Esophagus muscularis mucosa (tissue), 4 donors: ENCODE measurements around the gene SLC7A11. TPM values are rescaled to one million over a fixed set of nuclear protein-coding genes. Genes with fewer than 3 reads are reported as not detected.

ENCODE experiments used
- DNase-seq: peaks from one replicate; pipeline ENCODE4 v3.0.0-alpha.2; 2017; ENCODE audit errors: extremely low spot score
- H3K27ac ChIP-seq, 4 donors: fragments of 200-600 bp; sonication (generic); replicated peaks in 1 of 4; 1 replicate in 3 of 4; 2 replicates in 1 of 4; pipeline ENCODE4 v1.5.1; 2016 to 2019; ENCODE audit warnings: mild to moderate bottlenecking in 1 of 4
- H3K27me3 ChIP-seq, 4 donors: fragments of 200-600 bp; sonication (generic); one replicate each; pipeline versions ENCODE4 v1.5.1 to v1.6.0; 2016 to 2019
- H3K36me3 ChIP-seq, 4 donors: fragments of 200-600 bp; sonication (generic); one replicate each; pipeline ENCODE4 v1.5.1; 2016 to 2019
- H3K4me1 ChIP-seq, 4 donors: fragments of 200-600 bp; sonication (generic); one replicate each; pipeline ENCODE4 v1.5.1; 2016 to 2019
- H3K4me3 ChIP-seq, 4 donors: fragments of 200-600 bp; sonication (generic); 1 replicate in 2 of 4; 2 replicates in 2 of 4; pipeline ENCODE4 v1.5.1; 2016 to 2019; ENCODE audit warnings: mild to moderate bottlenecking in 4 of 4, moderate library complexity in 1 of 4
- H3K9me3 ChIP-seq, 4 donors: fragments of 200-600 bp; sonication (generic); 1 replicate in 3 of 4; 2 replicates in 1 of 4; pipeline ENCODE4 v1.5.1; 2016 to 2019
- EP300 ChIP-seq: sonication (generic); formaldehyde crosslinking; IDR thresholded peaks from one replicate; pipeline ENCODE4 v1.6.1; 2017; ENCODE audit warnings: antibody characterized with exemption
- POLR2A ChIP-seq: fragments of 450-650 bp; IDR thresholded peaks from one replicate; pipeline ENCODE4 v1.6.1; 2017; ENCODE audit warnings: antibody characterized with exemption, moderate library complexity, mild to moderate bottlenecking, low read depth
- POLR2AphosphoS5 ChIP-seq, 2 donors: sonication (generic); formaldehyde crosslinking; IDR thresholded peaks; one replicate each; pipeline ENCODE4 v1.6.1; 2017; ENCODE audit warnings: antibody characterized with exemption in 2 of 2
- WGBS: methylation state at CpG from one replicate; pipeline ENCODE4 v1.1.5; 2018; 5-methylcytosine and 5-hydroxymethylcytosine counted together
- intact Hi-C: fragments of 100-400 bp; cut with DNase I; formaldehyde crosslinking; loops from one replicate; pipeline ENCODE4 v1.15.1; 2023
- total RNA-seq, 4 donors: library from RNA; depleted of rRNA; stranded (reverse); fragments of >200 nt; gene quantifications; one replicate each; pipeline versions ENCODE4 v1.1.0 to v1.2.1, GENCODE V29; 2016
- TF ChIP-seq, protein P1 (sequence below), 3 experiments: fragments of 200-600 bp in 2 of 3; fragments of 450-650 bp in 1 of 3; sonication (generic) in 2 of 3; IDR thresholded peaks; one replicate each; pipeline ENCODE4 v1.5.1; 2017 to 2019; ENCODE audit warnings: antibody characterized with exemption in 3 of 3, mild to moderate bottlenecking in 2 of 3, moderate library complexity in 1 of 3

The SLC7A11 gene
- total RNA-seq, 4 donors from 2014 or later: 0.19 to 0.83 (median 0.31) TPM

DNA sequence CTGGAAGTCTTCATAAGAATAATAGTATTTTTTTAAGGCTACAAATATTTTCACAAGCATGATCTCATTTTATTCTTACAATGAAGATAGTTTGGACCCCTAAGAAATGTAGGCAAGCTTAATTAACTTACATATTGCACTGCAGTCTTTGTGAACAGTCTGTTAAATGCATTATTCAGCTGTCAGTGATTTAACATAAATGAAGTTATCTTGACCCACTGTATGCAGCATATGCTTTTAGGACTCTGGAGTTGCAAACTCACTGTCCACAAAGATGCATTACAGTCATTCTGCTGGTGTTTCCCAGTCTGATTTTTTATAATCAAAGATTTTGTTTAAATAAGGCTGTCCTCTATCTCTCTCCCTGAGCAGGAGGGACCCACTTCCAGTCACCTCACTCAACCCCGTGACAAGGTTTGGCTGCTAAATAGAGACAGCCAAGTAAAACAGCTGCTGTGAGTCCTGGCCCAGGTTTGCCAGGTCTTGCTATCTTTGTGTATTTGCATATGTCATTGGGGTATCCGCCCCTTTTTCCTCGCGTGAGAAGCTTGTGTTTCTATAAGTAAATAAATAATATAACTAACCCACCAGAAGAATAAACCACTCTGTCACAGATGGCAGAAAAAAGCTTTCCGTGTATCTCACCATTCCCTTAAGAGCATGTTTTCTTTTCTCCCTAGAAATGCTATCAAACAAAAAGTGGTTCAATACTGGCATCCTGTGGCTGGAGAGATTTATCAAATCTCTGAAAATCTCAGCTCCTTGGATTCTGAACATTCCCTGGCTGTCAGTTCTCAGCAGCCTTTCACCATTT lies 67.0 kb downstream of the SLC7A11 start:
- peaks cover 0 to 11% (median 7%) of the 10 kb centered on the region in 4 donors for H3K4me1 ChIP-seq
- H3K4me3 ChIP-seq: no peak overlapping the region
- DNase-seq: no peak
- 21% methylated on average over 5 of the region's 5 CpGs for WGBS
- H3K36me3 ChIP-seq: no peaks in the 10 kb centered on the region
- H3K9me3 ChIP-seq: no peaks in the 10 kb centered on the region
- intact Hi-C loops: loop anchor here (5.0 kb wide), 1 partner anchor 138 kb away; no protein-coding TSS in a partner anchor
- H3K27me3 ChIP-seq: no peaks in the 10 kb centered on the region
- no peak overlapping the region for H3K27ac ChIP-seq
- TF ChIP-seq, protein P1, sequence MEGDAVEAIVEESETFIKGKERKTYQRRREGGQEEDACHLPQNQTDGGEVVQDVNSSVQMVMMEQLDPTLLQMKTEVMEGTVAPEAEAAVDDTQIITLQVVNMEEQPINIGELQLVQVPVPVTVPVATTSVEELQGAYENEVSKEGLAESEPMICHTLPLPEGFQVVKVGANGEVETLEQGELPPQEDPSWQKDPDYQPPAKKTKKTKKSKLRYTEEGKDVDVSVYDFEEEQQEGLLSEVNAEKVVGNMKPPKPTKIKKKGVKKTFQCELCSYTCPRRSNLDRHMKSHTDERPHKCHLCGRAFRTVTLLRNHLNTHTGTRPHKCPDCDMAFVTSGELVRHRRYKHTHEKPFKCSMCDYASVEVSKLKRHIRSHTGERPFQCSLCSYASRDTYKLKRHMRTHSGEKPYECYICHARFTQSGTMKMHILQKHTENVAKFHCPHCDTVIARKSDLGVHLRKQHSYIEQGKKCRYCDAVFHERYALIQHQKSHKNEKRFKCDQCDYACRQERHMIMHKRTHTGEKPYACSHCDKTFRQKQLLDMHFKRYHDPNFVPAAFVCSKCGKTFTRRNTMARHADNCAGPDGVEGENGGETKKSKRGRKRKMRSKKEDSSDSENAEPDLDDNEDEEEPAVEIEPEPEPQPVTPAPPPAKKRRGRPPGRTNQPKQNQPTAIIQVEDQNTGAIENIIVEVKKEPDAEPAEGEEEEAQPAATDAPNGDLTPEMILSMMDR (IDR thresholded peaks at IDR 0.05): peak in 1 of 3 experiments; percentile 4
- TF ChIP-seq POLR2AphosphoS5 (IDR thresholded peaks at IDR 0.05) (no peak), POLR2A (no peak)

GRCh38 chr4:138164208-138164607 lies 77.9 kb downstream of the SLC7A11 start:
- Histone ChIP-seq H3K9me3 (no peaks in the 10 kb centered on the region), H3K27ac (no peak overlapping the region), H3K4me1 (no peaks in the 10 kb centered on the region), H3K36me3 (no peaks in the 10 kb centered on the region), H3K27me3 (no peaks in the 10 kb centered on the region), H3K4me3 (no peak overlapping the region)
- intact Hi-C loops: no loop called here
- TF ChIP-seq POLR2AphosphoS5 (IDR thresholded peaks at IDR 0.05) (no peak), POLR2A (no peak), EP300 (no peak)
- TF ChIP-seq, protein P1 (IDR thresholded peaks at IDR 0.05): no peak
- 96% methylated on average over 1 of the region's 1 CpG for WGBS
- no peak for DNase-seq

DNA sequence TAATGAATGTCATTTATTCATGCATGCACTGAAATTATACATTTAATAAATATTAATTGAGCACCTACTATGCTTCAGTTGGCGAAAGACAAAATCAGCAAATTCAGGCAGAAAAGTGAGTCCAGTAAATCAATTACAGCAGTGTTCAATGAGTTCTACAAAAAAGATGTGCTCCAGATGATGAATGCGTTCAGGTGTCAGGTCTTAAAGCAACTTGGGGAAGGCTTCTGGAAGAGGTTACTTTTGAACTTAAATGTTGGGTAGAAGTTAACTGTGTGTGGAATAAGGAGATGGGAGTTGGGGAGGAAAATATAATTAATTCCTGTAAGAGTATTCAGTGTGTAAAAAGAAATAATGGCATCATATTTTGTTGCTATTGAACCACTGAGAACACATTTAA lies 79.0 kb downstream of the SLC7A11 start:
- no peak overlapping the region for H3K27ac ChIP-seq
- 97% methylated on average over 2 of the region's 2 CpGs for WGBS
- H3K27me3 ChIP-seq: no peaks in the 10 kb centered on the region
- H3K4me3 ChIP-seq: no peak overlapping the region
- no peaks in the 10 kb centered on the region for H3K9me3 ChIP-seq
- no peaks in the 10 kb centered on the region for H3K36me3 ChIP-seq
- intact Hi-C loops: no loop called here
- DNase-seq: no peak
- H3K4me1 ChIP-seq: no peaks in the 10 kb centered on the region
- TF ChIP-seq POLR2A: no peak
- TF ChIP-seq EP300: no peak
- TF ChIP-seq POLR2AphosphoS5 (IDR thresholded peaks at IDR 0.05): no peak
- TF ChIP-seq, protein P1 (IDR thresholded peaks at IDR 0.05): no peak

DNA sequence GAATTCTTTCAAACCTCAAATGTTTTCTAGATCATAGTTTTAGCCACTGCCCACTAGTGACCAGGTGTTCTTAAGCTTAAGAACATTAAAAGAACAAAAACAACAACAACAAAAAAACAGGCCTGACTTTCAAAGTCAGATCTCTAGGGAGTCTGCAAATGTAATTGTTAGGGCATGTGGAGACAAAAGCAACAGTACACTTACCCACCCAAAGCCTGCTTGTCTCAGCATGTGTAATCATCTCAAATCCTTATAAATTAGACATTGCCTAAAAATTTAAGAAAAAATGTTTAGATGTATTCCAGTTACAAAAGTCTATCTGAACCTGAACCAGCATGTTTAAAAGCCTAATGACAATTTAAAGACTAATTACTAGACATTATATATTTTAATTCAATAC lies 79.9 kb downstream of the SLC7A11 start:
- intact Hi-C loops: no loop called here
- Histone ChIP-seq H3K4me1 (no peaks in the 10 kb centered on the region), H3K27me3 (no peaks in the 10 kb centered on the region), H3K36me3 (no peaks in the 10 kb centered on the region), H3K9me3 (no peaks in the 10 kb centered on the region), H3K27ac (no peak overlapping the region), H3K4me3 (no peak overlapping the region)
- TF ChIP-seq EP300 (no peak), POLR2A (no peak), POLR2AphosphoS5 (IDR thresholded peaks at IDR 0.05) (no peak)
- TF ChIP-seq, protein P1 (IDR thresholded peaks at IDR 0.05): no peak
- no peak for DNase-seq

DNA sequence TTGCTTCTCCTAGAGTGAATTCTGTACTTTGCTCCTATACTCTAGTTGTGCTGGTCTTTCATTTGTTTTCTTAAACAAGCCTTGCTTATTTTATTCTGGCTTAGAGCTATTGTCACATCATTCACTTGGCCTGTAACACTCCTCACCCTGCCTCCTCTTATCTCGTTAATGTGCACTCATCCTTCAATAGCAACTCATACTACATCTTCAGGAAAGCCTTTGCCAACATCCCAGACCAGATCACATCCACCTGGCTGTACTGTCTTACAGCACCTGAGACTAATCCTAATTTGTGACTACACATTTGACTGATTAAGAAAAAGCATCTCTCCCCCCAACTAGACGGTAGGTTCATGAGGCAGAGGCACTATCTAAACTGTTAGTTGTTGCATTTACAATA lies 80.8 kb downstream of the SLC7A11 start:
- Histone ChIP-seq H3K4me1 (no peaks in the 10 kb centered on the region), H3K9me3 (no peaks in the 10 kb centered on the region), H3K27me3 (no peaks in the 10 kb centered on the region), H3K27ac (no peak overlapping the region), H3K36me3 (no peaks in the 10 kb centered on the region), H3K4me3 (no peak overlapping the region)
- intact Hi-C loops: no loop called here
- no peak for DNase-seq
- TF ChIP-seq POLR2A (no peak), EP300 (no peak), POLR2AphosphoS5 (IDR thresholded peaks at IDR 0.05) (no peak)
- 82% methylated on average over 2 of the region's 2 CpGs for WGBS
